ENCODE results near the gene TMC3. TPM values are rescaled to one million over a fixed set of nuclear protein-coding genes. Genes with fewer than 3 reads are reported as not detected.
"Not testable (repeated sequence)": the region's sequence is repeated elsewhere in the genome, so short reads cannot be mapped to it uniquely, and the experiment has no call there.

TMC3 gene
- total RNA-seq: under 1 TPM; 0.55 to 0.82 (median 0.70) TPM
- under 1 TPM in 1 of 3 donors, not detected in 2; 0.25 TPM for polyA plus RNA-seq

DNA sequence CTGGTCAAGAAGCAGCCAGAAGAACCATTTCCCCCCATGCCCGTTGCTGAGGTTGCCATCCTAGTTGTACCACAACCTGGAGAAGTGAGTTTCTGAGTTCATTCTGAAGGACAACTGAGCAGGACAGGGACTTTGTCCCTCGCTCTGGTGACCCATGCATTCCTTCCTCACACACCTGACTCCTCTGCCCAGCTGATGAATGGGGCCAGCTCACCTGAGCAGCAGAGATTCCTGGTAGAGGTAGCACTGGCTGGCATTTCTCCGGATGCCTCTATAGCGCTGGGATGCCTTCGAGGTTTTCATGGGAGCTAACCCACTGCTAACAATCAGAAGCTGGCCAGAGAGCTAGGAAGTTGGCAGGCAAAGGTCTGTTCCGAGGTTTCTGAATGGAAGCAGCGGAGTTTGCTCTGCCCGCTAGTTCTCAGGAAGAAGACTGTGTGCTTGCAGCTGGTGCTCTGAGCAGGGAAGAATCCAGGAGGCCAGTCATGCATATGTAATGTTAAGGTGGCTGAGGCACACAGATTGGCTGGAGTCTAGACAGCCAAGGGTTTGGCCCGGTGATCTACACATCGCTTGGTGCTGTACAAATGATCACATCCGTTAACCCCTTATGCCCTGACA is at the start of gene TMC3:
Gene TMC3 (minus strand): TSS at position 439 of the 621 bp plus-strand sequence. CDS start 136 bp downstream, at position 303.
- TF ChIP-seq, protein P1, sequence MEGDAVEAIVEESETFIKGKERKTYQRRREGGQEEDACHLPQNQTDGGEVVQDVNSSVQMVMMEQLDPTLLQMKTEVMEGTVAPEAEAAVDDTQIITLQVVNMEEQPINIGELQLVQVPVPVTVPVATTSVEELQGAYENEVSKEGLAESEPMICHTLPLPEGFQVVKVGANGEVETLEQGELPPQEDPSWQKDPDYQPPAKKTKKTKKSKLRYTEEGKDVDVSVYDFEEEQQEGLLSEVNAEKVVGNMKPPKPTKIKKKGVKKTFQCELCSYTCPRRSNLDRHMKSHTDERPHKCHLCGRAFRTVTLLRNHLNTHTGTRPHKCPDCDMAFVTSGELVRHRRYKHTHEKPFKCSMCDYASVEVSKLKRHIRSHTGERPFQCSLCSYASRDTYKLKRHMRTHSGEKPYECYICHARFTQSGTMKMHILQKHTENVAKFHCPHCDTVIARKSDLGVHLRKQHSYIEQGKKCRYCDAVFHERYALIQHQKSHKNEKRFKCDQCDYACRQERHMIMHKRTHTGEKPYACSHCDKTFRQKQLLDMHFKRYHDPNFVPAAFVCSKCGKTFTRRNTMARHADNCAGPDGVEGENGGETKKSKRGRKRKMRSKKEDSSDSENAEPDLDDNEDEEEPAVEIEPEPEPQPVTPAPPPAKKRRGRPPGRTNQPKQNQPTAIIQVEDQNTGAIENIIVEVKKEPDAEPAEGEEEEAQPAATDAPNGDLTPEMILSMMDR (IDR thresholded peaks at IDR 0.05): no peak
- TF ChIP-seq POLR2AphosphoS5 (IDR thresholded peaks at IDR 0.05) (no peak), EP300 (IDR thresholded peaks at IDR 0.05) (no peak), POLR2A (IDR thresholded peaks at IDR 0.05) (no peak)
- intact Hi-C loops (cut with DNase I): no loop called here
- H3K4me1 ChIP-seq: no peaks in the 10 kb centered on the region
- no peaks in the 10 kb centered on the region for H3K9me3 ChIP-seq
- H3K27me3 ChIP-seq: no peaks in the 10 kb centered on the region
- H3K36me3 ChIP-seq: no peaks in the 10 kb centered on the region
- DNase-seq: no peak
- WGBS, 2 donors: 77 to 81% methylated on average over 11 of the region's 11 CpGs
- no peak within 1 kb of the TSS for H3K4me3 ChIP-seq
- no peak within 1 kb of the TSS for H3K27ac ChIP-seq

DNA sequence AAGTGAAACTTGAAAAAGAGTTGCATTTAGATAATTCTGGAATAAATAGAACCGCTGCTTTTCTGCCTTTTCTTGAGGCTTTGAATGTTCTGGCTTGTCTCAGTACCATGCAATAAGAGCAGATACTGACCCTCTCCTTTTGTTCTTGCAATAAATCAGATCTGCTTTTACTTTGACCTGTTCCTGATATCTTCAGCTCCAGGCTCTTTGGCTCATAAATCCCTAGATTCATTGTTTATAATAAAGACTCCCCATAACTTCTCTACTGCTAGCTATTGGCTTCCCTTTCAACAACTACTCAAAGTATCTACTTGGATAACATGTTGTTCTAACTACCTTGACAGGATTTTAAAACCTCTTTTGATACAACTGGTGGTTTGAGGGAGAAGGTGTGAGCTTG is 47.4 kb upstream of the TMC3 start:
- TF ChIP-seq EP300 (IDR thresholded peaks at IDR 0.05) (no peak), POLR2AphosphoS5 (IDR thresholded peaks at IDR 0.05) (no peak), POLR2A (IDR thresholded peaks at IDR 0.05) (no peak)
- TF ChIP-seq, protein P1 (IDR thresholded peaks at IDR 0.05): no peak
- intact Hi-C loops (cut with DNase I): no loop called here
- no peaks in the 10 kb centered on the region for H3K36me3 ChIP-seq
- whole genome bisulfite sequencing, 2 donors: 79 to 86% methylated on average over 1 of the region's 1 CpG
- no peak overlapping the region for H3K4me3 ChIP-seq
- no peak overlapping the region for H3K27ac ChIP-seq
- no peaks in the 10 kb centered on the region for H3K9me3 ChIP-seq
- no peaks in the 10 kb centered on the region for H3K27me3 ChIP-seq
- H3K4me1 ChIP-seq: peaks cover 0 to 4% (median 0%) of the 10 kb centered on the region in 4 donors
- no peak for DNase-seq

DNA sequence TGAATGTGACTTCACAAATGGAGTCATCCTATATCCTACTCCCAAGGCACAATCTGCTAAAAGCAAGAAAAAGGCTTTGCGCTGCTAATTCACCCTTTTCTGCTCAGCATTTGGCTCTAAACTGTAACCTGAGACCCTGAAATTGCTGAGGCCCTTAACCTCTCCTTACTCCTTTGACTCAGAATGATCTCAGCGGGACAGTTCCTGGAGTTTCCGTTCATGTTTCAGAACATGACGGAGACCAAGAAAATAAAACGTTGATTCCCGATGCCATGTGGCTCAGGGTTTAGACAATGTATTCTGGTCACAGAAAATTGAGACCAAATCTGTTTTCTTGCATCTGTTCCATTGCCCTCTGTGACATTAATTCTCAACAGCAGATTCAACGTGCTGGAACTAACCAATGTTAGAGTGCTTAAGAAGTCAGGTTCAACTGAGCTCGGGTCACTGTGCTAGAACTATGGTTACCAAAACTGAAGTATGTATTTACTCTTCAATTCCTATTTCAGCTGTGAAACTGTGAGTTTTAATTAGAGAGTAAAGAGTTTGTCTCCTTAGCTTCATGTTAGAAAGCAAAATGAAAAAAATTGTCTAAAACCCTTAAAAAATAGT is 45.4 kb upstream of the TMC3 start:
- Histone ChIP-seq H3K4me3 (no peak overlapping the region), H3K27ac (no peak overlapping the region), H3K4me1 (peaks cover 0 to 4% (median 0%) of the 10 kb centered on the region in 4 donors), H3K9me3 (no peaks in the 10 kb centered on the region), H3K27me3 (no peaks in the 10 kb centered on the region), H3K36me3 (no peaks in the 10 kb centered on the region)
- TF ChIP-seq EP300 (IDR thresholded peaks at IDR 0.05): no peak
- WGBS, 2 donors: 61% methylated on average over 8 of the region's 8 CpGs
- DNase-seq: no peak
- intact Hi-C loops (cut with DNase I): no loop called here

DNA sequence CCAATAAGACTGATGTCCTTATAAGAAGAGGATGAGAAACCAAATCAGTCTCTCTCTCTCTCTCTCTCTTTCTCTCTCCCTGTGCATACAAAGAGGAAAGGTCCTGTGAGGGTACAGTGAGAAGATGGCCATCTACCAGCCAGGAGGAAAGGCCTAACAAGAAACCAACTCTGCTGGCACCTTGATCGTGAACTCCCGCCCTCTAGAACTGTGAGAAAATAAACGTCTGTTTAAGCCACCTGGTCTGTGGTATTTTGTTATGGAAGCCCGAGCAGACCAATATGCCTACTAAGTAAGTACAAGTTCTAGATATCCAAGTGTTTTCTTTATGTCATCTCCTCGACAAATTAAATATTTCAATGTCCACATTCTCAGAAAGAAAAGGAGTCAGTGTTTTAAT is 44.9 kb upstream of the TMC3 start:
- intact Hi-C loops (cut with DNase I): no loop called here
- no peaks in the 10 kb centered on the region for H3K9me3 ChIP-seq
- no peak for DNase-seq
- no peak overlapping the region for H3K4me3 ChIP-seq
- 67 to 69% methylated on average over 5 of the region's 5 CpGs for WGBS, 2 donors
- H3K27me3 ChIP-seq: no peaks in the 10 kb centered on the region
- H3K36me3 ChIP-seq: no peaks in the 10 kb centered on the region
- no peak for TF ChIP-seq EP300 (IDR thresholded peaks at IDR 0.05)
- TF ChIP-seq, protein P1 (IDR thresholded peaks at IDR 0.05): no peak
- TF ChIP-seq POLR2A (IDR thresholded peaks at IDR 0.05): no peak
- no peak for TF ChIP-seq POLR2AphosphoS5 (IDR thresholded peaks at IDR 0.05)
- H3K27ac ChIP-seq: no peak overlapping the region
- H3K4me1 ChIP-seq: peaks cover 0 to 4% (median 0%) of the 10 kb centered on the region in 4 donors

DNA sequence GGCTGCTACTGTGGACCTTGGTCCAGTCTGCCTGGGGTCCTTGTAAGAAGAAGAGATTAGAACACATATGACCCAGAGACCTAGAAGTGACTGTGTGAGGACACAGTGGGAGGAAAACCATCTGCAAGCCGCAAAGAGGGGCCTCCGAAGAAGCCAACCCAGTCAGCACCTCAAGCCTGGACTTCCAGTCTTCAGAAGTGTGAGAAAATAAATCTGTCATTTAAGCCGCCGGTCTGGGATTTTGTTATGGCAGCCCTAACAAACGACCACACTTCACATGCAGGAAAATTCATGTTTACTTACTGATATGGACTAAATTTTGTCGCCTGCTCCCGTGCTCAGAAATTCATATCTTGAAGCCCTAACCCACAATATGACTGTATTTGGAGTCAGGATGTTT is 44.4 kb upstream of the TMC3 start:
- intact Hi-C loops (cut with DNase I): no loop called here
- H3K27ac ChIP-seq: no peak overlapping the region
- H3K36me3 ChIP-seq: no peaks in the 10 kb centered on the region
- H3K4me3 ChIP-seq: no peak overlapping the region
- DNase-seq: no peak
- no peaks in the 10 kb centered on the region for H3K27me3 ChIP-seq
- WGBS, 2 donors: 64 to 77% methylated on average over 7 of the region's 7 CpGs
- H3K9me3 ChIP-seq: no peaks in the 10 kb centered on the region
- peaks cover 0 to 4% (median 0%) of the 10 kb centered on the region in 4 donors for H3K4me1 ChIP-seq
- TF ChIP-seq POLR2AphosphoS5 (IDR thresholded peaks at IDR 0.05) (no peak), EP300 (IDR thresholded peaks at IDR 0.05) (no peak), POLR2A (IDR thresholded peaks at IDR 0.05) (no peak)
- TF ChIP-seq, protein P1 (IDR thresholded peaks at IDR 0.05): no peak

DNA sequence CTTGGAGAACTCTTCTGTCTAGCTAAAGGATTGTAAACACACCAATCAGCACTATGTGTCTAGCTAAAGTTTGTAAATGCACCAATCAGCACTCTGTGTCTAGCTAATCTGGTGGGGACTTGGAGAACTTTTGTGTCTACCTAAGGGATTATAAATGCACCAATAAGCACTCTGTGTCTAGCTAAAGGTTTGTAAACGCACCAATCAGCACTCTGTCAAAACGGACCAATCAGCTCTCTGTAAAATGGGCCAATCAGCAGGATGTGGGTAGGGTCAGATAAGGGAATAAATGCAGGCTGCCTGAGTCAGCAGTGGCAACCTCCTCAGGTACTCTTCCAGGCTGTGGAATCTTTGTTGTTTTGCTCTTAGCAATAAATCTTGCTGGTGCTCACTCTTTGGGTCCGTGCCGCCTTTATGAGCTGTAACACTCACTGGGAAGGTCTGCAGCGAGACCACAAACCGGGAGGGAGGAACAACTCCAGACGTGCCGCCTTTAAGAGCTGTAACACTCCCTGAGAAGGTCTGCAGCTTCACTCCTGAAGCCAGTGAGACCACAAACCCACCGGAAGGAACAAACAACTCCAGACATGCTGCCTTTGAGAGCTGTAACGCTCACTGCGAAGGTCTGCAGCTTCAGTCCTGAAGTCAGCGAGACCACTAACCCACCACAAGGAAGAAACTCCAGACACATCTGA is 40.4 kb upstream of the TMC3 start:
- H3K9me3 ChIP-seq, H3K36me3 ChIP-seq, H3K27ac ChIP-seq, H3K4me3 ChIP-seq, DNase-seq, H3K27me3 ChIP-seq, H3K4me1 ChIP-seq: not testable (repeated sequence)
- intact Hi-C loops (cut with DNase I): loop anchor here (5.0 kb wide), 1 partner anchor 783 kb away; no protein-coding TSS in a partner anchor
- 54 to 82% methylated on average over 12 of the region's 12 CpGs for WGBS, 2 donors

Data from sigmoid colon (tissue), 7 donors.